ENCODE results near the gene DPYSL4. TPM values are rescaled to one million over a fixed set of nuclear protein-coding genes. Genes with fewer than 3 reads are reported as not detected.

The DPYSL4 gene
- total RNA-seq, 1 donor from 2014 or later = 26.1 TPM

DNA sequence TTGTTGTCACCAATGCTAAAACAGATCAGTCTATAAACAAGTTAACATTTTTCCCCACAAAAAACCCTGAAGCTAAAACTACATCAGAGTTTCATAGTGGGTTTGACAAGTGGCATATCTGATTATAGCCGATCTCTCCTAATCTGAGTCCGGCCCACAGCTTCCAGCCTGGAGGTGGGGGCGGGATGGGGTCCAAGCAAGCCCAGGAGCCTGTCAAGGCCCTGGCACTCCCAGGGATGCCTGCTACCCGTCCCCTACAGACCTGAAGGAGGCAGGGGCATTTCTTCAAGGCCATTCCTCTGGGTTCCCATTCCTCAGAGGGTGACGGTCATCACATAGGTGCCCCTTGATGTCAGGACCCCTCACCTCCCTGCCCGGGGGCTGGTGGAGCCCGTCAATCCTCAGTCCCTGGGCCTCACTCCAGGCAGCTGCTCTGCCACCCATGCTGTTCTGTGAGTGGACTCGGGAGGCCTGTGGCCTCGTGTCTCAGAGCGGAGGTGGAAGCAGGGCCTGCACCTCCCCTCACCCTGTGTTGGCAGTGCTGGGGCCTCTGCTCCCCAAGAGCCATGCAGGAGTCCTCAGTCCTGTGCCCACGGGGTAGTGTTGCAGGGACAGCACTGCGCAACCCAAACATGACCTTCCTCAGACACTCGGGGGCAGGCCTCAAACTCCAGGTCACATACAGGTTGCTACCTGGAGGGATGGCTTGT is 8.8 kb downstream of the DPYSL4 start:
- no peak overlapping the region for H3K9ac ChIP-seq (ENCODE audit: low read length)
- peaks cover 39% of the 10 kb centered on the region for H4K20me1 ChIP-seq (ENCODE audit: insufficient read depth, low read length)
- peaks cover 19% of the 10 kb centered on the region for H3K36me3 Mint-ChIP-seq (ENCODE audit: low read depth, unreplicated experiment)
- no peaks in the 10 kb centered on the region for H3K27me3 ChIP-seq (ENCODE audit: insufficient read depth, low read length)
- no peak overlapping the region for H2AFZ ChIP-seq (ENCODE audit: low read depth, low read length)
- DNase-seq (ENCODE audit: low read depth) (no peak), FAIRE-seq (no peak)
- no peaks in the 10 kb centered on the region for H3K36me3 ChIP-seq (ENCODE audit: insufficient read depth, low read length)
- H3K27ac Mint-ChIP-seq (ENCODE audit: unreplicated experiment) = no peak overlapping the region
- no peaks in the 10 kb centered on the region for H3K9me3 Mint-ChIP-seq (ENCODE audit: unreplicated experiment)
- H3K4me2 ChIP-seq (ENCODE audit: low read length) = no peak overlapping the region
- no peak overlapping the region for H3K4me3 Mint-ChIP-seq (ENCODE audit: unreplicated experiment)
- H3K79me2 ChIP-seq (ENCODE audit: insufficient read depth, low read length) = no peaks in the 10 kb centered on the region
- H3K4me1 ChIP-seq (ENCODE audit: insufficient read depth, low read length) = no peaks in the 10 kb centered on the region
- peaks cover 9% of the 10 kb centered on the region for H3K27me3 Mint-ChIP-seq (ENCODE audit: low read depth, unreplicated experiment)
- TF ChIP-seq, protein P1, sequence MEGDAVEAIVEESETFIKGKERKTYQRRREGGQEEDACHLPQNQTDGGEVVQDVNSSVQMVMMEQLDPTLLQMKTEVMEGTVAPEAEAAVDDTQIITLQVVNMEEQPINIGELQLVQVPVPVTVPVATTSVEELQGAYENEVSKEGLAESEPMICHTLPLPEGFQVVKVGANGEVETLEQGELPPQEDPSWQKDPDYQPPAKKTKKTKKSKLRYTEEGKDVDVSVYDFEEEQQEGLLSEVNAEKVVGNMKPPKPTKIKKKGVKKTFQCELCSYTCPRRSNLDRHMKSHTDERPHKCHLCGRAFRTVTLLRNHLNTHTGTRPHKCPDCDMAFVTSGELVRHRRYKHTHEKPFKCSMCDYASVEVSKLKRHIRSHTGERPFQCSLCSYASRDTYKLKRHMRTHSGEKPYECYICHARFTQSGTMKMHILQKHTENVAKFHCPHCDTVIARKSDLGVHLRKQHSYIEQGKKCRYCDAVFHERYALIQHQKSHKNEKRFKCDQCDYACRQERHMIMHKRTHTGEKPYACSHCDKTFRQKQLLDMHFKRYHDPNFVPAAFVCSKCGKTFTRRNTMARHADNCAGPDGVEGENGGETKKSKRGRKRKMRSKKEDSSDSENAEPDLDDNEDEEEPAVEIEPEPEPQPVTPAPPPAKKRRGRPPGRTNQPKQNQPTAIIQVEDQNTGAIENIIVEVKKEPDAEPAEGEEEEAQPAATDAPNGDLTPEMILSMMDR (IDR thresholded peaks at IDR 0.05; ENCODE audit: insufficient read depth, low read depth, low read length) = no peak
- no peaks in the 10 kb centered on the region for H3K9me3 ChIP-seq (ENCODE audit: insufficient read depth, low read depth, low read length)
- H3K4me1 Mint-ChIP-seq (ENCODE audit: low read depth, unreplicated experiment) = no peaks in the 10 kb centered on the region
- no peak overlapping the region for H3K27ac ChIP-seq (ENCODE audit: low read depth, low read length)
- H3K4me3 ChIP-seq (ENCODE audit: insufficient read depth, low read depth, low read length) = no peak overlapping the region

DNA sequence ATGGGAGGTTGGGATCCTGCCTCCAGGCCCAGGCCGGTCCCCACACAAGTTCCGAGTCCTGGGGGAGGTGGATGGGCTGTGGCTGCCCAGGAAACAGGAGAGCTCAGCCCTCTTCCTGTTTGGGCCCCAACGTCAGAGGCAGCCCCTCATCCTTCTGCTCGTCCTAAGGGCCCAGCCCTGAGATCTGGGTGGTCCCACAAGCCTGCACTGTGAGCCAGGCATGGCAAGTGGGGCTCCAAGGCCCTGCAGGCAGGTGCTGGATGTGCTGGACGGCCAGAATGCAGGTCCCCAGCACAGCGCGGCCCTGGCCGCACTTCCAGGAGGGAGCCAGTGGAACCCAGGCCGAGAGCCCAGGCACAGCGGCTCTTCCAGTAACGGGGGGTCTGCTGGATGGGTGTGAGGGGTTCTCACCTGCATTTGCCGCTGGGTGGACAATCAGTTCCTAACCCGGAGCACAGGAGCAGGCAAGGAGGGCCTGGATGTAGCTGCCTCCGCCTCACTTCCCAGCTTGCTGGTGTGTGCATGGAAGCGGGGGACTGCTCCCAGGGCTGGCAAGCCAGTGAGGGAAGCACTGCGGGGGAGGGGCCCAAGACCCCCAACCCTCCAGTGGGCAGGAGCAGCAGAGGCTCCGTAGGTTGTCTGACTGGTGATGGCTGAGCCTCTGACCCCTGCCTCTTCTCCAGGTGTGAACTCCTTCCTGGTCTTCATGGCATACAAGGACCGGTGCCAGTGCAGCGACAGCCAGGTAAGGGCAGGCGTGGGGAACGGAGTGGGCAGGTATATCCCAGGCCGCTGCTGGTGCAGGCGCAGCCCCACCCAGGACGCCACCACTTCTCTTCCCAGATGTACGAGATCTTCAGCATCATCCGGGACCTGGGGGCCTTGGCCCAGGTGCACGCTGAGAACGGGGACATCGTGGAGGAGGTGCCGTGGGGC is 9.7 kb downstream of the DPYSL4 start:
- no peak overlapping the region for H3K27ac Mint-ChIP-seq (ENCODE audit: unreplicated experiment)
- no peak for TF ChIP-seq EZH2 (IDR thresholded peaks at IDR 0.05; ENCODE audit: insufficient read depth, low read length)
- TF ChIP-seq, protein P1 (IDR thresholded peaks at IDR 0.05; ENCODE audit: insufficient read depth, low read depth, low read length) = no peak
- Histone ChIP-seq H3K9me3 (ENCODE audit: insufficient read depth, low read depth, low read length) (no peaks in the 10 kb centered on the region), H4K20me1 (ENCODE audit: insufficient read depth, low read length) (peaks cover 36% of the 10 kb centered on the region), H3K4me1 (ENCODE audit: insufficient read depth, low read length) (no peaks in the 10 kb centered on the region), H3K36me3 (ENCODE audit: insufficient read depth, low read length) (no peaks in the 10 kb centered on the region), H3K4me2 (ENCODE audit: low read length) (no peak overlapping the region), H3K27me3 (ENCODE audit: insufficient read depth, low read length) (no peaks in the 10 kb centered on the region), H3K79me2 (ENCODE audit: insufficient read depth, low read length) (no peaks in the 10 kb centered on the region), H3K27ac (ENCODE audit: low read depth, low read length) (no peak overlapping the region), H3K4me3 (ENCODE audit: insufficient read depth, low read depth, low read length) (no peak overlapping the region), H3K9ac (ENCODE audit: low read length) (no peak overlapping the region), H2AFZ (ENCODE audit: low read depth, low read length) (no peak overlapping the region)
- DNase-seq (ENCODE audit: low read depth) = no peak
- no peak for FAIRE-seq
- no peak overlapping the region for H3K4me3 Mint-ChIP-seq (ENCODE audit: unreplicated experiment)
- H3K4me1 Mint-ChIP-seq (ENCODE audit: low read depth, unreplicated experiment) = no peaks in the 10 kb centered on the region
- peaks cover 16% of the 10 kb centered on the region for H3K36me3 Mint-ChIP-seq (ENCODE audit: low read depth, unreplicated experiment)
- H3K27me3 Mint-ChIP-seq (ENCODE audit: low read depth, unreplicated experiment) = peaks cover 6% of the 10 kb centered on the region
- H3K9me3 Mint-ChIP-seq (ENCODE audit: unreplicated experiment) = no peaks in the 10 kb centered on the region

All from astrocyte (in vitro differentiated cells and primary cell).